IMR-90 (cell line): ENCODE results near the gene SAG.

Experiments
- BHLHE40 ChIP-seq: fragments of 150-350 bp; IDR thresholded peaks from 2 replicates; pipeline ENCODE4 v1.6.1; 2016; ENCODE audit warnings: mild to moderate bottlenecking, low read depth, low read length
- FOS ChIP-seq: fragments of 150-350 bp; IDR thresholded peaks from 2 replicates; pipeline ENCODE4 v1.6.1; 2016; ENCODE audit warnings: low read depth, low read length
- MAFK ChIP-seq: IDR thresholded peaks from 2 replicates; pipeline ENCODE4 v1.6.1; 2012; ENCODE audit warnings: low read depth, low read length, improper control_type of control experiment
- MAZ ChIP-seq: IDR thresholded peaks from 2 replicates; pipeline ENCODE4 v1.6.1; 2012; ENCODE audit warnings: low read depth, mild to moderate bottlenecking, low read length, improper control_type of control experiment, moderate library complexity, borderline replicate concordance
- MXI1 ChIP-seq: IDR thresholded peaks from 2 replicates; pipeline ENCODE4 v1.6.1; 2012; ENCODE audit warnings: low read depth, mild to moderate bottlenecking, low read length, moderate library complexity, borderline replicate concordance
- NFE2L2 ChIP-seq: fragments of 150-350 bp; IDR thresholded peaks from 2 replicates; pipeline ENCODE4 v1.6.1; 2016; ENCODE audit warnings: low read depth, mild to moderate bottlenecking, low read length
- POLR2A ChIP-seq: IDR thresholded peaks from 2 replicates; pipeline ENCODE4 v1.6.1; 2012; ENCODE audit warnings: mild to moderate bottlenecking, low read depth, low read length
- RAD21 ChIP-seq: IDR thresholded peaks from 2 replicates; pipeline ENCODE4 v1.6.1; 2012; ENCODE audit warnings: low read length, improper control_type of control experiment
- RCOR1 ChIP-seq: IDR thresholded peaks from 2 replicates; pipeline ENCODE4 v1.6.1; 2012; ENCODE audit warnings: mild to moderate bottlenecking, low read length, improper control_type of control experiment; ENCODE audit not compliant: insufficient replicate concordance
- RFX5 ChIP-seq: IDR thresholded peaks from 2 replicates; pipeline ENCODE4 v1.8.0; 2012; ENCODE audit warnings: low read depth, mild to moderate bottlenecking, low read length, moderate library complexity
- SMC3 ChIP-seq: fragments of 150-350 bp; IDR thresholded peaks from 2 replicates; pipeline ENCODE4 v1.6.1; 2016; ENCODE audit warnings: low read depth, mild to moderate bottlenecking, antibody characterized with exemption, low read length, moderate library complexity
- TF ChIP-seq, protein P1 (sequence below): conservative IDR thresholded peaks from 2 replicates; pipeline ENCODE4 v1.5.1; 2012; ENCODE audit warnings: mild to moderate bottlenecking, low read depth, low read length, improper control_type of control experiment
- TF ChIP-seq, protein P2 (sequence below): fragments of 150-350 bp; IDR thresholded peaks from 2 replicates; pipeline ENCODE4 v1.6.1; 2016; ENCODE audit warnings: low read depth, mild to moderate bottlenecking, low read length, moderate library complexity, borderline replicate concordance

GRCh38 chr2:233329489-233330135 lies 22.0 kb downstream of the SAG start:
- TF ChIP-seq, protein P1, sequence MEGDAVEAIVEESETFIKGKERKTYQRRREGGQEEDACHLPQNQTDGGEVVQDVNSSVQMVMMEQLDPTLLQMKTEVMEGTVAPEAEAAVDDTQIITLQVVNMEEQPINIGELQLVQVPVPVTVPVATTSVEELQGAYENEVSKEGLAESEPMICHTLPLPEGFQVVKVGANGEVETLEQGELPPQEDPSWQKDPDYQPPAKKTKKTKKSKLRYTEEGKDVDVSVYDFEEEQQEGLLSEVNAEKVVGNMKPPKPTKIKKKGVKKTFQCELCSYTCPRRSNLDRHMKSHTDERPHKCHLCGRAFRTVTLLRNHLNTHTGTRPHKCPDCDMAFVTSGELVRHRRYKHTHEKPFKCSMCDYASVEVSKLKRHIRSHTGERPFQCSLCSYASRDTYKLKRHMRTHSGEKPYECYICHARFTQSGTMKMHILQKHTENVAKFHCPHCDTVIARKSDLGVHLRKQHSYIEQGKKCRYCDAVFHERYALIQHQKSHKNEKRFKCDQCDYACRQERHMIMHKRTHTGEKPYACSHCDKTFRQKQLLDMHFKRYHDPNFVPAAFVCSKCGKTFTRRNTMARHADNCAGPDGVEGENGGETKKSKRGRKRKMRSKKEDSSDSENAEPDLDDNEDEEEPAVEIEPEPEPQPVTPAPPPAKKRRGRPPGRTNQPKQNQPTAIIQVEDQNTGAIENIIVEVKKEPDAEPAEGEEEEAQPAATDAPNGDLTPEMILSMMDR: no peak
- TF ChIP-seq POLR2A: no peak
- TF ChIP-seq MXI1: no peak
- TF ChIP-seq RAD21: no peak
- TF ChIP-seq RFX5: no peak
- no peak for TF ChIP-seq MAFK
- TF ChIP-seq MAZ: no peak
- no peak for TF ChIP-seq SMC3
- TF ChIP-seq BHLHE40: no peak
- TF ChIP-seq FOS: no peak
- no peak for TF ChIP-seq RCOR1
- no peak for TF ChIP-seq NFE2L2
- TF ChIP-seq, protein P2, sequence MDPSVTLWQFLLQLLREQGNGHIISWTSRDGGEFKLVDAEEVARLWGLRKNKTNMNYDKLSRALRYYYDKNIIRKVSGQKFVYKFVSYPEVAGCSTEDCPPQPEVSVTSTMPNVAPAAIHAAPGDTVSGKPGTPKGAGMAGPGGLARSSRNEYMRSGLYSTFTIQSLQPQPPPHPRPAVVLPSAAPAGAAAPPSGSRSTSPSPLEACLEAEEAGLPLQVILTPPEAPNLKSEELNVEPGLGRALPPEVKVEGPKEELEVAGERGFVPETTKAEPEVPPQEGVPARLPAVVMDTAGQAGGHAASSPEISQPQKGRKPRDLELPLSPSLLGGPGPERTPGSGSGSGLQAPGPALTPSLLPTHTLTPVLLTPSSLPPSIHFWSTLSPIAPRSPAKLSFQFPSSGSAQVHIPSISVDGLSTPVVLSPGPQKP: no peak
